Measurements from ENCODE around the gene PACC1. TPM values are rescaled to one million over a fixed set of nuclear protein-coding genes. Genes with fewer than 3 reads are reported as not detected.

The PACC1 gene
- total RNA-seq, 2 experiments from 2014 or later: 11.1 to 11.7 TPM

- TF ChIP-seq, protein P1, sequence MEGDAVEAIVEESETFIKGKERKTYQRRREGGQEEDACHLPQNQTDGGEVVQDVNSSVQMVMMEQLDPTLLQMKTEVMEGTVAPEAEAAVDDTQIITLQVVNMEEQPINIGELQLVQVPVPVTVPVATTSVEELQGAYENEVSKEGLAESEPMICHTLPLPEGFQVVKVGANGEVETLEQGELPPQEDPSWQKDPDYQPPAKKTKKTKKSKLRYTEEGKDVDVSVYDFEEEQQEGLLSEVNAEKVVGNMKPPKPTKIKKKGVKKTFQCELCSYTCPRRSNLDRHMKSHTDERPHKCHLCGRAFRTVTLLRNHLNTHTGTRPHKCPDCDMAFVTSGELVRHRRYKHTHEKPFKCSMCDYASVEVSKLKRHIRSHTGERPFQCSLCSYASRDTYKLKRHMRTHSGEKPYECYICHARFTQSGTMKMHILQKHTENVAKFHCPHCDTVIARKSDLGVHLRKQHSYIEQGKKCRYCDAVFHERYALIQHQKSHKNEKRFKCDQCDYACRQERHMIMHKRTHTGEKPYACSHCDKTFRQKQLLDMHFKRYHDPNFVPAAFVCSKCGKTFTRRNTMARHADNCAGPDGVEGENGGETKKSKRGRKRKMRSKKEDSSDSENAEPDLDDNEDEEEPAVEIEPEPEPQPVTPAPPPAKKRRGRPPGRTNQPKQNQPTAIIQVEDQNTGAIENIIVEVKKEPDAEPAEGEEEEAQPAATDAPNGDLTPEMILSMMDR (IDR thresholded peaks at IDR 0.05): no peak
- Mint-ChIP-seq H3K4me3 (peak overlapping the region; percentile 94), H3K9me3 (no peaks in the 10 kb centered on the region), H3K27me3 (no peaks in the 10 kb centered on the region), H3K27ac (peak overlapping the region; percentile 93), H3K4me1 (ENCODE audit: low read depth) (peaks cover 28% of the 10 kb centered on the region), H3K36me3 (ENCODE audit: low read depth) (peaks cover 22% of the 10 kb centered on the region)
- DNase-seq (peak; percentile 22), ATAC-seq (no peak)
- POLR2A ChIA-PET: interaction anchor here (0.8 to 2.4 kb wide), 5 partner anchors 13 to 379 kb away, joined by 3 to 9 read pairs (median 4); partner anchors contain the start of gene NENF
- intact Hi-C loops (cut with micrococcal nuclease): no loop called here
- CTCF ChIA-PET: interaction anchor here (0.6 to 2.3 kb wide), 5 partner anchors 13 to 62 kb away, joined by 3 to 17 read pairs (median 5); no protein-coding TSS in a partner anchor
These were observed 588 bp upstream of the PACC1 start for GRCh38 chr1:212415107-212415841.

DNA sequence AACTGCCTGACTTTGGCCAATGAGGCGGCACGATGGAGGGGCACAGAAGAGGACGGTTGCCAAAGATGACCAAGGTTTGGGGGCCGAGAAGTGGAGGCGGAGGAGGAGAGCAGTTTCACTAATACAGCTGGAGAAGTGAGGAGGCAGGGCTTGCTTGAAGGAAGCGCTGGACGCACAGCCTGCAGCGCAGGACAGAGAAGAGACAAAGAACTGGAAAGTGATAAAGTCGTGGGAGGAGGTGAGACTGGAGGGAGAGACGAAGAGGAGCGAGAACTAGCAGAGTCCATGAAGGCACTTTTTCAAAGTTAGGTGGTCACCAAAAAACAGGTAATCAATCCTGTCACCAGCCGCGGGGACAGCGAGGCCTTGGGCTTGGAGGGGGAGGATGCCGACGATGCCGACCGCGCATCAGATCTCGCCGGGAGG lies 771 bp downstream of the PACC1 start:
- Mint-ChIP-seq H3K27me3 (no peaks in the 10 kb centered on the region), H3K4me1 (ENCODE audit: low read depth) (peaks cover 28% of the 10 kb centered on the region), H3K36me3 (ENCODE audit: low read depth) (peaks cover 36% of the 10 kb centered on the region), H3K27ac (peak overlapping the region; percentile 0), H3K9me3 (no peaks in the 10 kb centered on the region), H3K4me3 (peak overlapping the region; percentile 94)
- DNase-seq: no peak
- POLR2A ChIA-PET: interaction anchor here (2.4 kb wide), 1 partner anchor 16 kb away, joined by 9 read pairs; no protein-coding TSS in a partner anchor
- intact Hi-C loops (cut with micrococcal nuclease): no loop called here
- CTCF ChIA-PET: interaction anchor here (0.6 to 2.3 kb wide), 3 partner anchors 14 to 133 kb away, joined by 3 to 17 read pairs (median 6); no protein-coding TSS in a partner anchor
- peak; percentile 8 for ATAC-seq
- TF ChIP-seq, protein P1 (IDR thresholded peaks at IDR 0.05): no peak

DNA sequence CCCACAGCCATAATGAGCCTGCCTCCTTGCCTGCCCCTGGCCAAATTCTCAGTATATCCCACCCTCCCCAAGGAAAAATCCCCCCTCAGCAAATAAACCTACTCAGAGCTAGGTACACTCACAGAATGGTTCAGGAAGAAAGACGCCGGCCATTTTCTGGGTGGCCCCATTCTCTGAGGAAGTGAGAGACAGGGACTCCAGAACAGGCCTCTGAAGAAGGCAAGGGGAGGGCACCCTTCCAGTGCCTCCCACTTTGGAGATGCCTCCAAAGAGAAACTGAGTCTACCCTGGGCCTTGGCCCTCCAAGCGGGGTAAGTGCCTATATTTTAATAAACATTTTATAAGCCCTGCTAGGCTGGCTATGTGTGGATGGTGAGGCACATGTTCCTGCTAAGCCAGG lies 2.3 kb downstream of the PACC1 start:
- H3K36me3 Mint-ChIP-seq (ENCODE audit: low read depth): peaks cover 44% of the 10 kb centered on the region
- ChIA-PET CTCF (no interaction called here), POLR2A (no interaction called here)
- ATAC-seq: no peak
- intact Hi-C loops (cut with micrococcal nuclease): no loop called here
- no peak overlapping the region for H3K27ac Mint-ChIP-seq
- TF ChIP-seq, protein P1 (IDR thresholded peaks at IDR 0.05): no peak
- H3K4me1 Mint-ChIP-seq (ENCODE audit: low read depth): peaks cover 28% of the 10 kb centered on the region
- H3K4me3 Mint-ChIP-seq: no peak overlapping the region
- no peak for DNase-seq
- no peaks in the 10 kb centered on the region for H3K27me3 Mint-ChIP-seq
- H3K9me3 Mint-ChIP-seq: no peaks in the 10 kb centered on the region

DNA sequence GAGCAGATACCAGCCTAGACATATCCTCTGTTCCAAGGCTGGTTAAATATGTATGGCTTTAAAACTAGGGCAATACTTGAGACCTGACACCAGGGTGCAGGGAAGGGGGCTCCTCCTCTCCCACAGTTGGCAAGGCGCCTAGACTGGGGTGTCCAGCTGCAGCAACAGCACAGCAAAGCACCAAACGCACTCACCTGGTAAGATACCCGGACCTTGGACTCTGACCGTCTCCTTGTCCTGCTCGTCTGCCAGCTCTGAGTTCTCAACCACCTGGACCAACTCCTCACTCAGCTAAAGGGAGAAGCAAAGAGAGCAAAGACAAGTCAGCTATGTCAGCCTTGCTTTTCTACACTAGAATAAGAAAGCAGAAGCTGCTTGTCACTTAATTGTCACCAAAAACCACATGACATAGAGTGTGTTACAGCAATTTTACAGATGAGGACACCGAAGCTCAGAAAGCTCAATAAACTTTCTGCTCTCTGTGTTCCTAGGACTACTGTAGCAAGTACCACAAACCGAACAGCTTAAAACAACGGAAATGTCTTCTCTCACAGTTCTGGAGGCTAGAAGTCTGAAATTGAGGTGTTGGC lies 4.4 kb downstream of the PACC1 start:
- peaks cover 54% of the 10 kb centered on the region for H3K36me3 Mint-ChIP-seq (ENCODE audit: low read depth)
- no peaks in the 10 kb centered on the region for H3K27me3 Mint-ChIP-seq
- H3K4me1 Mint-ChIP-seq (ENCODE audit: low read depth): peaks cover 24% of the 10 kb centered on the region
- TF ChIP-seq, protein P1 (IDR thresholded peaks at IDR 0.05): no peak
- H3K4me3 Mint-ChIP-seq: no peak overlapping the region
- ATAC-seq (no peak), DNase-seq (no peak)
- ChIA-PET POLR2A (no interaction called here), CTCF (interaction anchor here (1.3 to 1.5 kb wide), 2 partner anchors 47 to 376 kb away, joined by 3 to 5 read pairs; no protein-coding TSS in a partner anchor)
- no peak overlapping the region for H3K27ac Mint-ChIP-seq
- intact Hi-C loops (cut with micrococcal nuclease): no loop called here
- no peaks in the 10 kb centered on the region for H3K9me3 Mint-ChIP-seq
